Pons (tissue), 1 donor: ENCODE data around the gene ZNF92.
"Not testable (repeated sequence)": the region's sequence is repeated elsewhere in the genome, so short reads cannot be mapped to it uniquely, and the experiment has no call there.

Experiments used
- DNase-seq: peaks from one replicate; pipeline ENCODE4 v3.0.0-alpha.2; 2016; ENCODE audit warnings: low spot score

Gene ZNF92

GRCh38 chr7:65429642-65430343 lies 56.1 kb downstream of the ZNF92 start:
- no peak for DNase-seq

GRCh38 chr7:65430344-65431186 lies 56.9 kb downstream of the ZNF92 start:
- DNase-seq = no peak

GRCh38 chr7:65434307-65434706 lies 60.7 kb downstream of the ZNF92 start:
- no peak for DNase-seq

GRCh38 chr7:65436163-65436562 lies 62.5 kb downstream of the ZNF92 start:
- DNase-seq = no peak

- no peak for DNase-seq
Observed at GRCh38 chr7:65438598-65438997, 64.9 kb downstream of the ZNF92 start.

GRCh38 chr7:65441010-65441409 lies 67.4 kb downstream of the ZNF92 start:
- DNase-seq = no peak

GRCh38 chr7:65444205-65444842 lies 70.7 kb downstream of the ZNF92 start:
- no peak for DNase-seq

GRCh38 chr7:65444899-65445823 lies 71.5 kb downstream of the ZNF92 start:
- DNase-seq = no peak

GRCh38 chr7:65447041-65447440 lies 73.4 kb downstream of the ZNF92 start:
- not testable (repeated sequence) for DNase-seq

- no peak for DNase-seq
Observed at GRCh38 chr7:65448816-65449504, 75.3 kb downstream of the ZNF92 start.

GRCh38 chr7:65449505-65449852 lies 75.8 kb downstream of the ZNF92 start:
- no peak for DNase-seq
